Fibroblast of skin of right biceps (primary cell): ENCODE data around the gene C11orf24.

Source experiments
- DNase-seq: peaks from one replicate; pipeline ENCODE4 v3.0.0-alpha.2; 2013

Gene C11orf24

DNA sequence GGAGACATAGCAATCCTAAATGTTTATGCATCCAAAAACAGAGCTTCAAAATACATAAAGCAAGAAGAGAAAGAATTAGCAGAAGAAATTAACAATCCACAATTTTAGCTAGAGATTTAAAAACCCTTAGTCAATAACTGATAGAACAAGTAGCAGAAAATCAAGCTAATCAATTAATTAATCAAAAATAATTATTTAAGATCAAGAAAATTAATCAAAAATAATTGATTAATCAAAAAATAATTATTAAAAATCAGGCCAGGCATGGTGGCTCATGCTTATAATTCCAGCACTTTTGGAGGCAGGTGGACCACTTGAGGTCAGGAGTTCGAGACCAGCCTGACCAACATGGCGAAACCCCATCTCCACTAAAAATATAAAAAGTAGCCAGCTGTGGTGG lies 29.2 kb downstream of the C11orf24 start:
- no peak for DNase-seq

GRCh38 chr11:68231621-68232020 lies 40.2 kb downstream of the C11orf24 start:
- no peak for DNase-seq

GRCh38 chr11:68229601-68230000 lies 42.2 kb downstream of the C11orf24 start:
- DNase-seq: no peak

DNA sequence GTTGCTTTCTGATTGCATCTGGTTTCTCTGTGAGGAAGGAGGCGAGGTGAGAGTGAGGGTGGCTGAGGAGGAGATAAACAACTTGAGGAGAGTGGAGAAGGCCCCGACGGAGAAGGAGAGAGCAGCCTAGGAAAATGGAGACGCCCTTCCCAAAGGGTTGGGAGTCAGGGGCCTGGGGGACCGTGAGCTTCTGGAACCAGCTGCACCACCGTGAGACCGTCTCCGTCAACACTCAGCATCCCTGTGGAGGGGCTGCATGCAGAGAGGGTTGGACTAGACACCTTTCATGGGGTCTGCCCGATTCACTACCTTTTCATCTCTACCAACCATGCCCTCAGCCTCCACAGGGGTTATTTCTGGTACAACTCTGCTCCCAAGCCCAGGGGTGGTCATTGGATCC lies 45.4 kb downstream of the C11orf24 start:
- DNase-seq: no peak

DNA sequence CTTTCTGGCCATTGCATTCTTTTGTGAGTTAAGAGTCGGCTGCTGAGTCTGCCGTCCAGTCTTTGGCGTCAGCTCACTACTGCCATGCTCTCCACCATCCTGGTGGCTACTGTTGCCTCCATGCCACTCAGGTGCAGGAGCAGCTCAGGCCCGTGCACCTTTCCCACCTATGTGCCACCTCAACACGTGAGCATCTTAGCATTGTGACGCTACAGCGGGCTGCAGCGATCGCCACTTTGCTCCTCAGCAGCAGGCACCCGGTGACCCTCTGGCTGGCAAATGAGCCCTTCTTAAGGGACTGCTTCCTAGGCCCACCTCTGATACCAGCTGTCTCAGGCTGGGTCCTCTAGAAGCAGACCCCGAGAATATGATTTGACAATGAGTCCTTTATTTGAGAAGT lies 47.2 kb downstream of the C11orf24 start:
- no peak for DNase-seq

- no peak for DNase-seq
Measured at GRCh38 chr11:68223275-68223674, 48.5 kb downstream of the C11orf24 start.

GRCh38 chr11:68221406-68221805 lies 50.4 kb downstream of the C11orf24 start:
- DNase-seq: no peak

- DNase-seq: no peak
Measured at GRCh38 chr11:68216171-68216938, 55.4 kb downstream of the C11orf24 start.

DNA sequence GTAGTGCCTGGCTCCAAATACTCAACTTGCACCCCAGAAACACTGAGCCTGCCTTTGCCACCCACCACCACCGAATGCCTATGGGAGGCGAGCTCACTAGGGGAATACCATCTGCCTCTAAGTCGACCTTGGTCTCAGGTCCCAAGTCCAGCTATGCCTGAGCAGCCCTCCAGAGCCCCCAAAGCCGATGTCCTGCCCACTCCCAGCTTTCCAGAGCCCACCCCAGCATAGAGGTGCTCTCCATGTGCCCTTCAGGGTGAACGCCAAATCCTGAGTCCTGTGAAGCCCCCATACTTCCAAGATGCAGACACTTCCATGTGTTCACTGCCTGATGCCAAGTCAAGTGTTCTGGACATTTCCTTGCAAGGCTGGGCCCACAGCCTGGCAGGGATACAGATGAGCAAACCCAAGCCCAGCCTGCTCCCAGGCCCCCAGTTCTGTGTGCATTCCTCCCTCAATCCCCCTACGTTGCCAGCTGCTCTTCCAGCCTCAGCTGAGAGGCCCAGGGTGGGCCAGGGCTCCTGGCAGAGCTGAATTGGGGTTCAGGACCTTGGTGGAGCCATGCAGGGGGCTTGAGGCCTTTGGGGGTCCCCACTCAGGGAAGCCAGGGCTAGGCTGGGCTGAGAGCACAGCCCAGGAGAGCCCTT lies 56.1 kb downstream of the C11orf24 start:
- no peak for DNase-seq

- DNase-seq: no peak
Measured at GRCh38 chr11:68215087-68215445, 56.7 kb downstream of the C11orf24 start.

DNA sequence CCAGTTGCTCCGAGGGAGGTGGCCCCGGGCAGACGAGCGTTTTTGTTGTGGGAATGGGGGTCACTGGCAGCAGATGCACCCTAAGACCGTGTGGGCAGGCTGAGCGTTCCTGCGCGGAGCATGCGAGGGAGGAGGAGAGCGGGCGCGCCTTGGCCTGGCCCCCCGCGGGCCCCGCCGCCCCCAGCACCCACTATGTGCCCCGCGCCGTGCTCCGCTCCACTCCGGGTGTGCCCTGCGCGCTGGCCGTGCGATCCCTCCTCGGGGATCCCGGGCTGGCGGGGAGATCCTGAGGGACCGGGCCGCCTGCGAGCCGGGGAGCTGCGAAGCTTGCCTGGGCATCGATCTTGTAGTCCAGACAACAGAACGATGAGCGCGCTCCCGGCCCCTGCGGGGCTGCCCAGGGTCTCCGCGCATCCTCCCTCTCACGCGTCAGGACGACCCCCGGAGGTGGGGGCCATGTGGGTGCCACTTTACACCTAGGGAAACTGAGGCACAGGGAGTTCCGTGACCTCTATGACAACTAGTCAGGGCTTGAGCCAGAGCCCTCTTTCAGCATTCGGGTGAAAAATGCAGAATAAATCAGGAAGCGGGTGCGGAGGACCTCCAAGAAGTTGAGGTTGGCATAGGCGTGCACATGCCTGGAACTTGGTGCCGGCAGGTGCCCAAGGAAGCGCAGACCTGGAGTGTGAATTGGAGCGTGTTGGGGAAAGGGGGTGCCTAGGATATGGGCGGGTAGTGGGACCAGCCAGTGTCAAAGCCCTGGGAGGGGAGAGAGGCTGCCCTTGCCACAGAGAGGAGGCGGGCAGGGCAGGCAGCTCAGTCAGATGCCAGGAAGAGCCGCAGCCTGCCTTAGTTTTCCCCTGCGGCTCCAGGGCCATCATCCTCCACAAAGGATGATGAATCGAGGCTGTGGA lies 57.3 kb downstream of the C11orf24 start:
- no peak for DNase-seq

GRCh38 chr11:68213555-68214172 lies 58.1 kb downstream of the C11orf24 start:
- peak; percentile 98 for DNase-seq

GRCh38 chr11:68213135-68213515 lies 58.6 kb downstream of the C11orf24 start, which contains the start of gene KMT5B:
Gene KMT5B (minus strand): TSS chr11:68213296. CDS start chr11:68190076, 23,220 bp downstream.
- DNase-seq: no peak

- DNase-seq: peak; percentile 80
Measured at GRCh38 chr11:68212421-68213134, 59.2 kb downstream of the C11orf24 start.

DNA sequence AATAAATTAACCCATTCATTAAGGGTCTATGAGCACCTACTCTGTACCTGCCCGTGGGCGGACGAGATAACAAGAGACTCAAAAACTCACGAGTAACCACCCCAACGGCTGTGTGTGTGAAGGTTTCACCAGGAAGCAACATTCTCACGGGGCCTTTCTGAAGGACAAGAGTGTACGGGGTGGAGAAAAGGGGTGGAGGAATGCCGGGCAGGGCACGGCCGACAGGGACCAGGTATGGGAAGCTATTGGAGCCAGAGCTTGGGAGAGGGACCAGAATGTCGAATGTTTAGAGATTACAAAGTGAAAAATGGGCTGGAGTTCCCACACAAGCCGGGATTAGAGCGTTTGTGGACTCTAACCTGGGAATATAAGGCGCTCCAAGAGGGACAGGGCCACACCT lies 60.2 kb downstream of the C11orf24 start:
- DNase-seq: no peak
